Natural killer cell treated with Interleukin-12 subunit alpha and Interleukin-12 subunit beta and Interleukin-15 and Interleukin-18, amount 100 ng/mL, for 72 hours (primary cell): ENCODE data around the gene ABCC5. TPM values are rescaled to one million over a fixed set of nuclear protein-coding genes. Genes with fewer than 3 reads are reported as not detected.

ENCODE experiments used
- ATAC-seq, 2 donors: fragments of 150-1000 bp; cut with Tn5 transposase in 1 of 2; sonication (Bioruptor Pico), chemical (Tn5 transposase) in 1 of 2; 2 replicates each; pipeline ENCODE4 v1.10.0; 2021
- DNase-seq: peaks from one replicate; pipeline ENCODE4 v3.0.0; 2022; ENCODE audit warnings: low spot score
- H3K27ac Mint-ChIP-seq, 2 donors: 1 replicate in 1 of 2; 2 replicates in 1 of 2; pipeline ENCODE4 v1.8.0; 2022; ENCODE audit warnings: mixed read lengths in 2 of 2, mild to moderate bottlenecking in 1 of 2, moderate library complexity in 1 of 2
- H3K27me3 Mint-ChIP-seq, 2 donors: 1 replicate in 1 of 2; 2 replicates in 1 of 2; pipeline ENCODE4 v1.8.0; 2022; ENCODE audit warnings: mixed read lengths in 2 of 2
- H3K36me3 Mint-ChIP-seq: one replicate; pipeline ENCODE4 v1.8.0; 2022; ENCODE audit warnings: mixed read lengths
- H3K4me1 Mint-ChIP-seq, 2 donors: 1 replicate in 1 of 2; 2 replicates in 1 of 2; pipeline ENCODE4 v1.8.0; 2022; ENCODE audit warnings: low read depth in 2 of 2, mixed read lengths in 2 of 2, mild to moderate bottlenecking in 1 of 2
- H3K4me3 Mint-ChIP-seq: one replicate; pipeline ENCODE4 v1.8.0; 2022; ENCODE audit warnings: mixed read lengths
- H3K9me3 Mint-ChIP-seq: 2 replicates; pipeline ENCODE4 v1.8.0; 2022; ENCODE audit warnings: mixed read lengths
- total RNA-seq, 2 donors: library from RNA; stranded (reverse); gene quantifications; one replicate each; pipeline ENCODE4 v1.2.3, GENCODE V29; 2022

Gene ABCC5
- total RNA-seq, 2 donors from 2014 or later, result 16.3 to 33.6 TPM

DNA sequence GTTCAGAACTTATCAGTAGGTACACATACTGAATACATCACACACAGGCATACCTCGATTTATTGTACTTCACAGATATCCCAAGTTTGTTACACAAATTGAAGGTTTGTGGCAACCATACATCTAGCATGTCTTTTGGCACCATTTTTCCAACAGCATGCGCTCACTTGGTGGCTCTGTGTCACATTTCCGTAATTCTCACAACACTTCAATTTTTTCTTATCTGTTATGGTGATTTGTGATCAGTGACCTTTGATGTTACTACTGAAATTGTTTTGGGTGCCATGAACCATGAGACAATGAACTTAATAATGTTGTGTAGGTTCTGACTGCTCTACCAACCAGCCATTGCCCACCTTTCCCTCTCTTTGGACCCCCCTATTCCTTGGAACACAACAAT, 143.8 kb downstream of the ABCC5 start:
- no peak overlapping the region for H3K4me3 Mint-ChIP-seq
- no peaks in the 10 kb centered on the region for H3K27me3 Mint-ChIP-seq
- no peaks in the 10 kb centered on the region for H3K9me3 Mint-ChIP-seq

GRCh38 chr3:183871541-183871940, 146.1 kb downstream of the ABCC5 start:
- H3K4me3 Mint-ChIP-seq, result no peak overlapping the region
- no peaks in the 10 kb centered on the region for H3K27me3 Mint-ChIP-seq
- H3K27ac Mint-ChIP-seq, result no peak overlapping the region
- H3K36me3 Mint-ChIP-seq, result no peaks in the 10 kb centered on the region
- peaks cover 20 to 23% of the 10 kb centered on the region in 2 donors for H3K4me1 Mint-ChIP-seq
- ATAC-seq (no peak), DNase-seq (no peak)
- no peaks in the 10 kb centered on the region for H3K9me3 Mint-ChIP-seq

More for the DNA sequence above, 143.8 kb downstream of the ABCC5 start:
- Mint-ChIP-seq H3K36me3 (no peaks in the 10 kb centered on the region), H3K4me1 (peaks cover 28 to 34% of the 10 kb centered on the region in 2 donors), H3K27ac (no peak overlapping the region)
- ATAC-seq, result no peak
- no peak for DNase-seq

DNA sequence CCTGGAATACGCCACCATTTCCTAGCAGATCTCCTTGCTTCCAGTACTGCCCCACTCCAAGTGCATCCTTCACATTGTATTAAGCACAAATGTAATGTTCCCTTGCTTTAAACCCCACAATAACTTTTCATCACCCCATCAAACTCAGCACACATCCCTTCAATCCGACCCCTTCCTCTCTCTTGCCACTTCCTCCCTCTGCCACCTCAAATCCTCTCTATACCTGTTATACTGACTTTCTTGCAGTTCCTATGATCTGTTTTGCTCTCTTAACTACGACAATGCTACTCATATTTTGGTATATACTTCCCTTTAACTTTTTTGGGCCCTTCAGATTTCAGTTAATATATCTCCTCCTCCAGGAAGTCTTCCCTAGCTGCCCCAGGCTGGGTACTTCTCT, 147.1 kb downstream of the ABCC5 start:
- H3K4me1 Mint-ChIP-seq, result peaks cover 19 to 22% of the 10 kb centered on the region in 2 donors
- no peaks in the 10 kb centered on the region for H3K9me3 Mint-ChIP-seq
- DNase-seq, result no peak
- H3K36me3 Mint-ChIP-seq, result no peaks in the 10 kb centered on the region
- no peaks in the 10 kb centered on the region for H3K27me3 Mint-ChIP-seq
- ATAC-seq, result no peak
- H3K27ac Mint-ChIP-seq, result peak overlapping the region in 1 of 2 donors; percentile 2
- no peak overlapping the region for H3K4me3 Mint-ChIP-seq

Other genes starting within 250 kb of the ABCC5 start
- gene MAP6D1, start 192.3 kb downstream of the ABCC5 start, total RNA-seq, result 1 to 10 TPM; 2.3 to 2.6 TPM
- gene PARL, start 133.0 kb downstream of the ABCC5 start, total RNA-seq, result 10 to 100 TPM; 79.3 to 98.7 TPM
- gene HTR3D, start 13.9 kb upstream of the ABCC5 start, total RNA-seq, result not detected
- not detected for gene HTR3C, start 35.2 kb upstream of the ABCC5 start, total RNA-seq
- not detected for gene HTR3E, start 79.2 kb upstream of the ABCC5 start, total RNA-seq
- 10 to 100 TPM; 63.0 to 91.9 TPM for gene EIF2B5, start 117.5 kb upstream of the ABCC5 start, total RNA-seq
- gene DVL3, start 137.5 kb upstream of the ABCC5 start, total RNA-seq, result 10 to 100 TPM; 52.3 to 60.3 TPM
- 100 to 1,000 TPM; 190 to 242 TPM for gene AP2M1, start 157.0 kb upstream of the ABCC5 start, total RNA-seq
- gene ABCF3, start 168.3 kb upstream of the ABCC5 start, total RNA-seq, result 100 to 1,000 TPM; 102 to 144 TPM
- not detected for gene VWA5B2, start 211.7 kb upstream of the ABCC5 start, total RNA-seq
- gene ALG3, start 231.1 kb upstream of the ABCC5 start, total RNA-seq, result 10 to 100 TPM; 52.2 to 80.2 TPM
- gene EEF1AKMT4, start 231.8 kb upstream of the ABCC5 start, total RNA-seq, result 10 to 100 TPM; 11.9 to 16.8 TPM
- 1 to 10 TPM in 1 of 2 donors, under 1 TPM in 1; 0.53 to 1.2 TPM for gene CAMK2N2, start 243.7 kb upstream of the ABCC5 start, total RNA-seq